Measurements from ENCODE around the gene MECP2. TPM values are rescaled to one million over a fixed set of nuclear protein-coding genes. Genes with fewer than 3 reads are reported as not detected.
A peak's percentile ranks its signal among the peaks of the same experiment; 100 is the strongest.

The MECP2 gene
- total RNA-seq, 2 donors from 2014 or later = 34.4 to 35.3 TPM

DNA sequence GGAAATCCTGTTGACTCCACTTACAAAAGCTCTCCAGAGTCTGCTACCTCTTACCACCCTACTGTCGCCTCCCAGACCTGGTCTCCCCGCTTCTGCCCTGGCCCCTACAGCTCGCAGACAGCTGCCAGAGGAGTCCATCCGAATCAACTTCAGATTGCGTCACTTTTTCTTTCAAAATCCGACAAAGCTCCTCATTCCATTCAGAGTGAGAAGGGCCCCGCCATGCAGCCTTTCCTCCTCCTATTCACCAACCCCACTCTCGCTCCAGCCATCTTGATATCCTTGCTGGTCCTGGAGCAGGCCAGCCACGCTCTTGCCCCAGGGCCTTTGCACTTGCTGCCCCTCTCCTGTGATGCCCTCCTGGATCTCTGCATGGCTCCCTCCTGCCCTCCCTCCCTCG is 41.3 kb upstream of the MECP2 start:
- Mint-ChIP-seq H3K27me3 (ENCODE audit: insufficient read depth) (peaks cover 5% of the 10 kb centered on the region), H3K36me3 (ENCODE audit: low read depth) (no peaks in the 10 kb centered on the region), H3K9me3 (peaks cover 74% of the 10 kb centered on the region), H3K4me3 (no peak overlapping the region), H3K4me1 (peaks cover 1% of the 10 kb centered on the region), H3K27ac (no peak overlapping the region)
- Histone ChIP-seq H3K27me3 (ENCODE audit: control insufficient read depth, insufficient read depth, low read length, poor library complexity, severe bottlenecking) (no peaks in the 10 kb centered on the region), H3K4me1 (ENCODE audit: control insufficient read depth, insufficient read depth, low read length) (no peaks in the 10 kb centered on the region), H3K4me3 (ENCODE audit: low read length) (no peak overlapping the region), H3K27ac (ENCODE audit: low read depth, low read length) (no peak overlapping the region), H3K9me3 (ENCODE audit: control insufficient read depth, low read length) (no peaks in the 10 kb centered on the region), H3K9ac (ENCODE audit: extremely low read depth, low read length, poor library complexity, severe bottlenecking) (no peak overlapping the region), H3K36me3 (ENCODE audit: control insufficient read depth, insufficient read depth, low read length) (no peaks in the 10 kb centered on the region)
- TF ChIP-seq, protein P1, sequence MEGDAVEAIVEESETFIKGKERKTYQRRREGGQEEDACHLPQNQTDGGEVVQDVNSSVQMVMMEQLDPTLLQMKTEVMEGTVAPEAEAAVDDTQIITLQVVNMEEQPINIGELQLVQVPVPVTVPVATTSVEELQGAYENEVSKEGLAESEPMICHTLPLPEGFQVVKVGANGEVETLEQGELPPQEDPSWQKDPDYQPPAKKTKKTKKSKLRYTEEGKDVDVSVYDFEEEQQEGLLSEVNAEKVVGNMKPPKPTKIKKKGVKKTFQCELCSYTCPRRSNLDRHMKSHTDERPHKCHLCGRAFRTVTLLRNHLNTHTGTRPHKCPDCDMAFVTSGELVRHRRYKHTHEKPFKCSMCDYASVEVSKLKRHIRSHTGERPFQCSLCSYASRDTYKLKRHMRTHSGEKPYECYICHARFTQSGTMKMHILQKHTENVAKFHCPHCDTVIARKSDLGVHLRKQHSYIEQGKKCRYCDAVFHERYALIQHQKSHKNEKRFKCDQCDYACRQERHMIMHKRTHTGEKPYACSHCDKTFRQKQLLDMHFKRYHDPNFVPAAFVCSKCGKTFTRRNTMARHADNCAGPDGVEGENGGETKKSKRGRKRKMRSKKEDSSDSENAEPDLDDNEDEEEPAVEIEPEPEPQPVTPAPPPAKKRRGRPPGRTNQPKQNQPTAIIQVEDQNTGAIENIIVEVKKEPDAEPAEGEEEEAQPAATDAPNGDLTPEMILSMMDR (conservative IDR thresholded peaks at IDR 0.05) = no peak
- no peak for DNase-seq
- WGBS, 2 experiments (ENCODE audit: insufficient coverage in 1 of 2, insufficient read length in 1 of 2) = 93 to 100% methylated on average over 1 to 10 of the region's 10 CpGs

DNA sequence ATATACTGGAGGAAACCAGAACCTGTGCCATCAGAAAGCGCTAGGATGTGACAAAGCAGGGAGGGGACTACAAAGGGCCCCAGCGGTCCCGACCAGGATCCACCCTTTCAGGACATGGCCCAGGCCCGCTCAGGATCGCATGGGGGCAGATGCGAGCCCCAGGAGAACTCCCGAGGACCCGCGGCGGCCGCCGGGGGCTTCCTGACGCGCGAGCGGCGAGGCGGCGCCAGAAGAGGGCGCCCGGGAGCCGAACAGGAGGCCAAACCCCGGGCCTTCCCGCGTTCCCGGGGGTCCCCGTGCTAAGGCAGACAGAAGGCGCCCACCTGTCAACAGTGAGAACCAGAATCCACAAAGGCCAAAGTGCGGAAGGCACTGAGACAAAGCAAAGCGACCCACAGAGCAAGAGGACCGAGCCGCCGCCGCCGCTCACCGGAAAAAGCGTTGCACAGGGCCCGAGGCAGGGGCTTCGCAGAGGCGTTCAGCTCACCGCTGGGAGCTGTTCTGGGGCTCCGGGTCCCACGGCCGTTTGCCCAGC is 39.2 kb upstream of the MECP2 start:
- Histone ChIP-seq H3K27me3 (ENCODE audit: control insufficient read depth, insufficient read depth, low read length, poor library complexity, severe bottlenecking) (no peaks in the 10 kb centered on the region), H3K4me3 (ENCODE audit: low read length) (no peak overlapping the region), H3K36me3 (ENCODE audit: control insufficient read depth, insufficient read depth, low read length) (no peaks in the 10 kb centered on the region), H3K9ac (ENCODE audit: extremely low read depth, low read length, poor library complexity, severe bottlenecking) (peak overlapping the region; percentile 41), H3K27ac (ENCODE audit: low read depth, low read length) (no peak overlapping the region), H3K4me1 (ENCODE audit: control insufficient read depth, insufficient read depth, low read length) (no peaks in the 10 kb centered on the region), H3K9me3 (ENCODE audit: control insufficient read depth, low read length) (no peaks in the 10 kb centered on the region)
- Mint-ChIP-seq H3K4me3 (peak overlapping the region; percentile 47), H3K36me3 (ENCODE audit: low read depth) (no peaks in the 10 kb centered on the region), H3K9me3 (peaks cover 73% of the 10 kb centered on the region), H3K27ac (no peak overlapping the region), H3K4me1 (peaks cover 1% of the 10 kb centered on the region), H3K27me3 (ENCODE audit: insufficient read depth) (peaks cover 5% of the 10 kb centered on the region)
- 3 to 13% methylated on average over 3 to 44 of the region's 44 CpGs for WGBS, 2 experiments (ENCODE audit: insufficient coverage in 1 of 2, insufficient read length in 1 of 2)
- peak; percentile 93 for DNase-seq
- TF ChIP-seq, protein P1 (conservative IDR thresholded peaks at IDR 0.05) = peak; percentile 88

DNA sequence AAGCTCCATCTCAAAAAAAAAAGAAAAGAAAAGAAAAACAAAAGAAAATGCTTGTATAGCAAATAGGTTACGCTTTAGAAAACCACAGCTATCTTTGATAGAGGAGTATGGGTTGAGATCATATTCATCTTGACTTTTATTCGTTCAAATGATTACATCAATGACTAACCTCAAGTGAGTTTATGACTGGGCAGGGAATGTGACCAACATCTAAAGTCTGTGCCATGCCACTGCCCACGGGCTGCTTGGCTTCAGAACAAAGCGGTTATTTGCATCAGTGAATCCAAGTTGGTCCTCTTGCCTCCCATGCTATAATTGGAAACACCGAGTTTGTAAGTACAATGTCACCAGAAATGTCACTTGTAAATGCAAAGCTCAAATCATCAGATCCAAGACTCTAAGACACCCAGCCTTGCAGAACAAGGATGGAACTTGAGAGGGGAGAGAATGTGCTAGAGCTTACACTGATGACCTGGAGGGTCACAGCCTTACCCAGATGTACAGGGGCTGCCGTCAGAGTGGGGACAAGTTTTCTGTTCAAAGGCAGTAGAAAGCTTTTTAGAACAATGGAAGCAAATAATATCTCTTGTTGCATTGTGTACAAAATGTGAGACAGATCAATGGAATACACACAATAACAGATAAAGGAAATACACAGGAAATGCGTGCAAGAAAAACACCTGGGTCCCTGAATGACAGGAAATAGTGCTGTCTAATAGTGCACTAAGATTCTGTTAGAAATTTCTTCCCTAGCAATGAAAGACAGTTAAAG is 38.1 kb upstream of the MECP2 start:
- H3K4me3 Mint-ChIP-seq = no peak overlapping the region
- H3K27ac ChIP-seq (ENCODE audit: low read depth, low read length) = no peak overlapping the region

More for the DNA sequence above, 38.1 kb upstream of the MECP2 start:
- H3K4me1 ChIP-seq (ENCODE audit: control insufficient read depth, insufficient read depth, low read length) = no peaks in the 10 kb centered on the region
- H3K9me3 Mint-ChIP-seq = peaks cover 71% of the 10 kb centered on the region
- no peak overlapping the region for H3K4me3 ChIP-seq (ENCODE audit: low read length)
- WGBS, 2 experiments (ENCODE audit: insufficient coverage in 1 of 2, insufficient read length in 1 of 2) = 98 to 100% methylated on average over 1 to 6 of the region's 7 CpGs
- no peak overlapping the region for H3K27ac Mint-ChIP-seq
- H3K27me3 ChIP-seq (ENCODE audit: control insufficient read depth, insufficient read depth, low read length, poor library complexity, severe bottlenecking) = no peaks in the 10 kb centered on the region
- H3K36me3 Mint-ChIP-seq (ENCODE audit: low read depth) = no peaks in the 10 kb centered on the region
- H3K4me1 Mint-ChIP-seq = peaks cover 1% of the 10 kb centered on the region
- peaks cover 5% of the 10 kb centered on the region for H3K27me3 Mint-ChIP-seq (ENCODE audit: insufficient read depth)
- H3K9me3 ChIP-seq (ENCODE audit: control insufficient read depth, low read length) = no peaks in the 10 kb centered on the region
- no peak for DNase-seq
- no peak overlapping the region for H3K9ac ChIP-seq (ENCODE audit: extremely low read depth, low read length, poor library complexity, severe bottlenecking)
- TF ChIP-seq, protein P1 (conservative IDR thresholded peaks at IDR 0.05) = no peak
- no peaks in the 10 kb centered on the region for H3K36me3 ChIP-seq (ENCODE audit: control insufficient read depth, insufficient read depth, low read length)

All from endodermal cell (in vitro differentiated cells).